ENCODE data around the gene HPS1.

- TF ChIP-seq CTCF (conservative IDR thresholded peaks at IDR 0.05; ENCODE audit: low read depth, low read length) = no peak
- TF ChIP-seq MAFK (IDR thresholded peaks at IDR 0.05; ENCODE audit: low read depth, low read length) = no peak
- no peak for TF ChIP-seq RCOR1 (IDR thresholded peaks at IDR 0.05; ENCODE audit: insufficient replicate concordance, low read length)
- no peak for TF ChIP-seq MAZ (IDR thresholded peaks at IDR 0.05; ENCODE audit: borderline replicate concordance, low read depth, low read length)
- TF ChIP-seq RAD21 (IDR thresholded peaks at IDR 0.05; ENCODE audit: low read length) = no peak
- no peak for TF ChIP-seq POLR2A (IDR thresholded peaks at IDR 0.05; ENCODE audit: low read depth, low read length)
- TF ChIP-seq FOS (IDR thresholded peaks at IDR 0.05; ENCODE audit: low read depth, low read length) = no peak
- no peak for TF ChIP-seq USF2 (IDR thresholded peaks at IDR 0.05; ENCODE audit: low read depth, low read length)
- no peak for TF ChIP-seq SMC3 (IDR thresholded peaks at IDR 0.05; ENCODE audit: low read depth, low read length)
- no peak for TF ChIP-seq RFX5 (IDR thresholded peaks at IDR 0.05; ENCODE audit: low read depth, low read length)
- TF ChIP-seq CHD1 (IDR thresholded peaks at IDR 0.05; ENCODE audit: low read depth, low read length) = no peak
- no peak for TF ChIP-seq BHLHE40 (IDR thresholded peaks at IDR 0.05; ENCODE audit: low read depth, low read length)
- TF ChIP-seq ELK1 (IDR thresholded peaks at IDR 0.05; ENCODE audit: borderline replicate concordance, low read depth, low read length) = no peak
- no peak for TF ChIP-seq MXI1 (IDR thresholded peaks at IDR 0.05; ENCODE audit: borderline replicate concordance, low read depth, low read length)
These were observed 73.3 kb downstream of the HPS1 start for GRCh38 chr10:98373260-98374040.

Data from IMR-90 (cell line).